SK-N-SH (cell line): ENCODE data around the gene VIPAS39.

Experiments used
- TAF1 ChIP-seq: IDR thresholded peaks from 2 replicates; pipeline ENCODE4 v1.6.1; 2012; ENCODE audit warnings: low read depth, mild to moderate bottlenecking, low read length, moderate library complexity, borderline replicate concordance
- TF ChIP-seq, protein P1 (sequence below): IDR thresholded peaks from 2 replicates; pipeline ENCODE4 v1.4.0; 2012; ENCODE audit warnings: low read depth
- TF ChIP-seq, protein P2 (sequence below): IDR thresholded peaks from 2 replicates; pipeline ENCODE4 v1.4.0; 2012; ENCODE audit warnings: low read depth, borderline replicate concordance
- TF ChIP-seq, protein P3 (sequence below): fragments of 200-600 bp; sonication (generic); IDR thresholded peaks from 2 replicates; pipeline ENCODE4 v1.6.1; 2017; ENCODE audit warnings: antibody characterized with exemption, mild to moderate bottlenecking, moderate library complexity

DNA sequence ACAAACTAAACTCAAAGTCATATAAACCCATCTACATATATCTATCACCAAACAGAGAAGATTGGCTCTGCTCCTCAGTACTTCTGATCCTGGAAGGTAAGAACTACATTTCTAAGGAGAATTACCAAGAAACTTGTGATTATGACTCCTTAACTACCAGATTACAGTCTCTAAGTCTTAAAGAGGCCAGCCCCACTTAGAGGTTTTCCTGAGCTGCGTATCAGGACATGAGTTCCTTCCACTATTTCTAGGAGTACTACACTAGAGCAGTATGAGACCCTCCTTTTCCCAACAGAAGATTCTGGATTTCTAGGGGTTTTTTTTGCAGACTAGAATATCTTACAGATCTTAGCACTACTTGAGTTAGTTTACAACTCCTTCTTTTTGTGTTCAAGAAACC lies 34.0 kb downstream of the VIPAS39 start, which contains the start of gene NOXRED1:
- TF ChIP-seq, protein P1, sequence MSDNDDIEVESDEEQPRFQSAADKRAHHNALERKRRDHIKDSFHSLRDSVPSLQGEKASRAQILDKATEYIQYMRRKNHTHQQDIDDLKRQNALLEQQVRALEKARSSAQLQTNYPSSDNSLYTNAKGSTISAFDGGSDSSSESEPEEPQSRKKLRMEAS: no peak
- TF ChIP-seq, protein P2, sequence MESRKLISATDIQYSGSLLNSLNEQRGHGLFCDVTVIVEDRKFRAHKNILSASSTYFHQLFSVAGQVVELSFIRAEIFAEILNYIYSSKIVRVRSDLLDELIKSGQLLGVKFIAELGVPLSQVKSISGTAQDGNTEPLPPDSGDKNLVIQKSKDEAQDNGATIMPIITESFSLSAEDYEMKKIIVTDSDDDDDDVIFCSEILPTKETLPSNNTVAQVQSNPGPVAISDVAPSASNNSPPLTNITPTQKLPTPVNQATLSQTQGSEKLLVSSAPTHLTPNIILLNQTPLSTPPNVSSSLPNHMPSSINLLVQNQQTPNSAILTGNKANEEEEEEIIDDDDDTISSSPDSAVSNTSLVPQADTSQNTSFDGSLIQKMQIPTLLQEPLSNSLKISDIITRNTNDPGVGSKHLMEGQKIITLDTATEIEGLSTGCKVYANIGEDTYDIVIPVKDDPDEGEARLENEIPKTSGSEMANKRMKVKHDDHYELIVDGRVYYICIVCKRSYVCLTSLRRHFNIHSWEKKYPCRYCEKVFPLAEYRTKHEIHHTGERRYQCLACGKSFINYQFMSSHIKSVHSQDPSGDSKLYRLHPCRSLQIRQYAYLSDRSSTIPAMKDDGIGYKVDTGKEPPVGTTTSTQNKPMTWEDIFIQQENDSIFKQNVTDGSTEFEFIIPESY: no peak
- TF ChIP-seq, protein P3, sequence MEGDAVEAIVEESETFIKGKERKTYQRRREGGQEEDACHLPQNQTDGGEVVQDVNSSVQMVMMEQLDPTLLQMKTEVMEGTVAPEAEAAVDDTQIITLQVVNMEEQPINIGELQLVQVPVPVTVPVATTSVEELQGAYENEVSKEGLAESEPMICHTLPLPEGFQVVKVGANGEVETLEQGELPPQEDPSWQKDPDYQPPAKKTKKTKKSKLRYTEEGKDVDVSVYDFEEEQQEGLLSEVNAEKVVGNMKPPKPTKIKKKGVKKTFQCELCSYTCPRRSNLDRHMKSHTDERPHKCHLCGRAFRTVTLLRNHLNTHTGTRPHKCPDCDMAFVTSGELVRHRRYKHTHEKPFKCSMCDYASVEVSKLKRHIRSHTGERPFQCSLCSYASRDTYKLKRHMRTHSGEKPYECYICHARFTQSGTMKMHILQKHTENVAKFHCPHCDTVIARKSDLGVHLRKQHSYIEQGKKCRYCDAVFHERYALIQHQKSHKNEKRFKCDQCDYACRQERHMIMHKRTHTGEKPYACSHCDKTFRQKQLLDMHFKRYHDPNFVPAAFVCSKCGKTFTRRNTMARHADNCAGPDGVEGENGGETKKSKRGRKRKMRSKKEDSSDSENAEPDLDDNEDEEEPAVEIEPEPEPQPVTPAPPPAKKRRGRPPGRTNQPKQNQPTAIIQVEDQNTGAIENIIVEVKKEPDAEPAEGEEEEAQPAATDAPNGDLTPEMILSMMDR: no peak
- TF ChIP-seq TAF1: no peak
